ENCODE results near the gene NDUFB1.

NDUFB1 gene

DNA sequence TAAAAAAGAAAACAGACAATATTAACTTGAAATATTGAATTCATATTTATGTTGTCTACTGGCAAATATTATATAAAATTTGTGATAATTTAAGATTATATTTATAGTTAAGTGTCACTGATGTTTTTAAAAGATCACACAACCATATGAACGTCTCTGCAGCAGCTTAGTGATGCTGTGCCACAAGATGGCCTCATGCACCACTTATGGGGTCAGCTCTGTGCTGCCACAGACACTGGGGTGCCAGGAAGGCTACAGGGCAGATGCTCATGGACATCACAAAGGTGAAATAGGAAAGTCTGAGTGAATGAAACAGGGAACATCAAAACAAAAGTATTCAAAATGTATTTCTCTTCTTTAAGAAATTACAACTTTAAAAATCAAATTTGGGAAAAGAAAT, 28.2 kb downstream of the NDUFB1 start:
- DNase-seq: peak; percentile 4 to 17

DNA sequence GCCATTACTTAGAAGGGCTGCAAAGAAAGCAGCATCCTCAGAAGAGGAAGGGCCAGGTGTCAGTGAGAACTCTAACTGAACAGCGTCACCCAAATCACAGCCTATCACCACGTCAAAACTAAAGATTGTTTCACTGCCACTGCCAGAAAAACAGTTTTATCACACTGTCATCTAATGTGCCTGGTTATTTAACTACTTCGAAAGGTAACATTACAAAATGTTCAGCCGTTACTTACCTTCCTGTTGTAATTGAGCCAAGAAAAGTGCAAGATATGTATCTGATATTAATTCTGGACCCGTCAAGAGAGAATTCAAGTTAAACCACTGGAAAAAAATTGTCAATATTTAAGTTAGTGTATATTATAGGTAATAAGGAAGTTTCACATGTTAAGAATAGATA, 33.0 kb downstream of the NDUFB1 start:
- no peak for DNase-seq

DNA sequence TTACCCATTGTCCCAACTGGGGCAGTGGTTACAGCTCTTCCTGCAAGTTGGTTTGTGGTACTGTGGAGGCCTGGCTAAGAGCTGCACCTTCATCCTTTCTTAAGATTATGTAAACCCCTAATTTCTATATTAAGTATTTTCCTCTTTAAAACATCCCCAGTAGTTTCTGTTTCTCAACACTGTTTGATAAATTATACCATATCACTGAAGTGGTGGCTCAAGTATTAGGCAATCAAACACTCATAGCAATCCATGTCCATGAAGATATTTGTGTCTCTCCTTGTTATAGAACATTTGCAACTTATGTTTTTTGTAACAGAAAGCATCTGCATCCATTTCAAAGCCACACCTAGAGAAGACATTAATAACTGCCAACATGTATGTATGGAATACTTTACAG, 47.0 kb downstream of the NDUFB1 start:
- DNase-seq: no peak

All from CD4-positive, alpha-beta T cell treated with Interleukin-4 for 1 hour (primary cell).